Neural progenitor cell (in vitro differentiated cells): ENCODE results near the gene UBE2D2. TPM values are rescaled to one million over a fixed set of nuclear protein-coding genes. Genes with fewer than 3 reads are reported as not detected.
A peak's percentile ranks its signal among the peaks of the same experiment; 100 is the strongest.

Experiments
- DNase-seq: peaks from one replicate; pipeline ENCODE4 v3.0.0-alpha.2; 2016; ENCODE audit warnings: low spot score
- H2AFZ ChIP-seq: fragments of 200-600 bp; sonication (generic); replicated peaks from 2 replicates; pipeline ENCODE4 v1.6.1; 2016; ENCODE audit warnings: antibody characterized with exemption
- H3F3A ChIP-seq: fragments of 200-600 bp; sonication (generic); 2 replicates; pipeline ENCODE4 v1.6.1; 2016; ENCODE audit warnings: antibody characterized with exemption, low read depth
- H3K27ac ChIP-seq: fragments of 200-600 bp; sonication (generic); 2 replicates; pipeline ENCODE4 v1.5.1; 2016; ENCODE audit warnings: mild to moderate bottlenecking
- H3K27me3 ChIP-seq: fragments of 200-600 bp; sonication (generic); 2 replicates; pipeline ENCODE4 v1.6.1; 2016; ENCODE audit warnings: mild to moderate bottlenecking, moderate library complexity
- H3K36me3 ChIP-seq: fragments of 200-600 bp; sonication (generic); 2 replicates; pipeline ENCODE4 v1.5.1; 2016
- H3K4me1 ChIP-seq: fragments of 200-600 bp; sonication (generic); 2 replicates; pipeline ENCODE4 v1.6.1; 2016; ENCODE audit warnings: mixed run types
- H3K4me2 ChIP-seq: fragments of 200-600 bp; sonication (generic); 2 replicates; pipeline ENCODE4 v1.6.1; 2016
- H3K4me3 ChIP-seq: fragments of 200-600 bp; sonication (generic); 2 replicates; pipeline ENCODE4 v1.5.1; 2016
- H3K79me2 ChIP-seq: fragments of 200-600 bp; sonication (generic); 2 replicates; pipeline ENCODE4 v1.6.1; 2016; ENCODE audit warnings: low read depth
- H3K9ac ChIP-seq: fragments of 200-600 bp; sonication (generic); 2 replicates; pipeline ENCODE4 v1.6.1; 2016
- H3K9me3 ChIP-seq: fragments of 200-600 bp; sonication (generic); 2 replicates; pipeline ENCODE4 v1.5.1; 2016; ENCODE audit warnings: low read depth
- H4K20me1 ChIP-seq: fragments of 200-600 bp; sonication (generic); 2 replicates; pipeline ENCODE4 v1.6.1; 2016; ENCODE audit warnings: low read depth
- H3K27ac Mint-ChIP-seq: 3 replicates; pipeline ENCODE4 v1.8.0; 2021; ENCODE audit warnings: mixed read lengths
- H3K27me3 Mint-ChIP-seq: 2 replicates; pipeline ENCODE4 v1.8.0; 2022; ENCODE audit warnings: low read depth, mild to moderate bottlenecking, inconsistent platforms, moderate library complexity, mixed read lengths; ENCODE audit not compliant: insufficient read depth
- H3K36me3 Mint-ChIP-seq: 3 replicates; pipeline ENCODE4 v1.8.0; 2021; ENCODE audit warnings: mixed read lengths
- H3K4me1 Mint-ChIP-seq: 3 replicates; pipeline ENCODE4 v1.8.0; 2021; ENCODE audit warnings: mixed read lengths
- H3K4me3 Mint-ChIP-seq: 3 replicates; pipeline ENCODE4 v1.8.0; 2021; ENCODE audit warnings: mild to moderate bottlenecking, moderate library complexity, mixed read lengths
- H3K9me3 Mint-ChIP-seq: 3 replicates; pipeline ENCODE4 v1.8.0; 2020; ENCODE audit warnings: mixed read lengths
- EZH2 ChIP-seq: fragments of 200-600 bp; sonication (generic); IDR thresholded peaks from 2 replicates; pipeline ENCODE4 v1.6.1; 2017; ENCODE audit warnings: antibody characterized with exemption, mild to moderate bottlenecking, moderate library complexity
- EZH2phosphoT487 ChIP-seq: fragments of 200-600 bp; sonication (generic); IDR thresholded peaks from 2 replicates; pipeline ENCODE4 v1.6.1; 2017; ENCODE audit warnings: antibody characterized with exemption
- total RNA-seq: library from RNA; depleted of rRNA; stranded (reverse); fragments of >200 nt; gene quantifications from 2 replicates; pipeline ENCODE4 v1.2.3, GENCODE V29; 2015; ENCODE audit warnings: low replicate concordance
- TF ChIP-seq, protein P1 (sequence below): fragments of 200-600 bp; sonication (generic); IDR thresholded peaks from 2 replicates; pipeline ENCODE4 v1.5.1; 2017; ENCODE audit warnings: antibody characterized with exemption, mild to moderate bottlenecking

The UBE2D2 gene
- total RNA-seq, 1 donor from 2014 or later, result 141 TPM

DNA sequence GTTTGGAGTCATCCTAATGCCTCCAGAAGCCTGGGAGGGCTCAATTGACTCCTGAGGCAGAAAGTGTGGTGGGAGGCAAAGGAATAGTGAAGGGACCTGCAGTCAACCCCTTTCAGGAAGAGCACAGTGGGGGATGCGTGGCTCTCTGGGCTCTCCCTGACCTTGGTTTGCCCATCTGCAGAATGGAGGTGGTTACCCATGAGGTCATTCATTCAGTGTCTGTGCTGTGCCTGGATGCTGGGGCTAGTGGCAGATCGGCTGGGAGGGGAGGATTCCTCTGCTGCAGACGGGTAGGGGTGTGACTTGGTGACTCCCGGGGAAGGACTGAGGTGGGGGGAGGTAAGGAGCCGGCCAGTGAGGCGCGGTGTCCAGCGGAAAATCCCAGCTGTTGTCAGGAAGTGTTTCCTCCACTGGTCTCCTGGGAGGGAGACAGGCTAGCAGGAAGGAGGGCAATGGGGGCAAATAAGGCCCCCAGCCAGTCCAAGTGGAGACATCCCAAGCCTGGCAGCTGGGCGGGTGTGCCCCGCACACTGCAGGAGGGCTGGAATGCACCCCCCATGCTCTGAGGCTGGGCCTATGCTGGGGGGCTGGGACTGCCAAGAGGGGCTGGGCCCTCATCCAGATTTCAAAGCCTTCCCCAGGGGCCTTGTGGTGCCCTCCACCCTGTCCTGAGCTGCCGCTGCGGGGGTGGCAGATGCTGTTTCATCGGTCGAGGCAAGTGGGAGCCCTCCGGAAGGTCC, 98.0 kb downstream of the UBE2D2 start:
- Histone ChIP-seq H2AFZ (no peak overlapping the region), H3K4me1 (peaks cover 51% of the 10 kb centered on the region), H3K9ac (no peak overlapping the region), H3F3A (peaks cover 29% of the 10 kb centered on the region), H3K27me3 (no peaks in the 10 kb centered on the region), H3K4me3 (no peak overlapping the region), H3K27ac (peak overlapping the region; percentile 10), H3K79me2 (peaks cover 98% of the 10 kb centered on the region), H3K9me3 (no peaks in the 10 kb centered on the region), H3K36me3 (no peaks in the 10 kb centered on the region), H4K20me1 (peaks cover 41% of the 10 kb centered on the region), H3K4me2 (peak overlapping the region; percentile 45)
- H3K4me3 Mint-ChIP-seq, result peak overlapping the region; percentile 69
- TF ChIP-seq EZH2 (no peak), EZH2phosphoT487 (no peak)
- TF ChIP-seq, protein P1, sequence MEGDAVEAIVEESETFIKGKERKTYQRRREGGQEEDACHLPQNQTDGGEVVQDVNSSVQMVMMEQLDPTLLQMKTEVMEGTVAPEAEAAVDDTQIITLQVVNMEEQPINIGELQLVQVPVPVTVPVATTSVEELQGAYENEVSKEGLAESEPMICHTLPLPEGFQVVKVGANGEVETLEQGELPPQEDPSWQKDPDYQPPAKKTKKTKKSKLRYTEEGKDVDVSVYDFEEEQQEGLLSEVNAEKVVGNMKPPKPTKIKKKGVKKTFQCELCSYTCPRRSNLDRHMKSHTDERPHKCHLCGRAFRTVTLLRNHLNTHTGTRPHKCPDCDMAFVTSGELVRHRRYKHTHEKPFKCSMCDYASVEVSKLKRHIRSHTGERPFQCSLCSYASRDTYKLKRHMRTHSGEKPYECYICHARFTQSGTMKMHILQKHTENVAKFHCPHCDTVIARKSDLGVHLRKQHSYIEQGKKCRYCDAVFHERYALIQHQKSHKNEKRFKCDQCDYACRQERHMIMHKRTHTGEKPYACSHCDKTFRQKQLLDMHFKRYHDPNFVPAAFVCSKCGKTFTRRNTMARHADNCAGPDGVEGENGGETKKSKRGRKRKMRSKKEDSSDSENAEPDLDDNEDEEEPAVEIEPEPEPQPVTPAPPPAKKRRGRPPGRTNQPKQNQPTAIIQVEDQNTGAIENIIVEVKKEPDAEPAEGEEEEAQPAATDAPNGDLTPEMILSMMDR, result no peak
- H3K27ac Mint-ChIP-seq, result peak overlapping the region; percentile 89
- H3K9me3 Mint-ChIP-seq, result no peaks in the 10 kb centered on the region
- DNase-seq, result peak; percentile 55
- peaks cover 68% of the 10 kb centered on the region for H3K4me1 Mint-ChIP-seq
- no peaks in the 10 kb centered on the region for H3K36me3 Mint-ChIP-seq
- H3K27me3 Mint-ChIP-seq, result no peaks in the 10 kb centered on the region

DNA sequence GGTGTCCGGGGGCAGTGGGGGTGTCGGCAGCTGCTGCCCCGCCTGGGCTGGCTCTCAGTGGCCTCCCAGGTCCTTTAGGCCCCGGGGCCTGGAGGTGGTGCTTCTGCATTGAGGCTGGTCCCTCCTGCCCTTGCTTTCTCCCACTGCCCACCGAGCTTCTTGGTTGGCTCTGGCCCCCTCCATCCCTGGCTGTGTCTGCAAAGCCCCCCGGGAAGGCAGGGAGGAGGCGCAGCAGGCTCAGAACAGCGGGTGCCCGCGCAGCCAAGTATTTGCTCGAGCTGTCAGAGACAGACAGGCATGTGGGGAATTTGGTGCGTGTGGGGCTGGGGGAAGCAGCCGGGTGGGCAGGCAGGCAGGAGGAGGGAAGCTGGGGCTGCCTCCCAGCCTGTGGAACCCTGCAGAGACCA, 98.6 kb downstream of the UBE2D2 start:
- no peaks in the 10 kb centered on the region for H3K36me3 Mint-ChIP-seq
- Histone ChIP-seq H2AFZ (no peak overlapping the region), H3K4me1 (peaks cover 45% of the 10 kb centered on the region), H3K4me3 (no peak overlapping the region), H3F3A (peaks cover 23% of the 10 kb centered on the region), H3K4me2 (peak overlapping the region; percentile 45), H3K27me3 (no peaks in the 10 kb centered on the region), H3K9ac (no peak overlapping the region), H3K9me3 (no peaks in the 10 kb centered on the region), H4K20me1 (peaks cover 40% of the 10 kb centered on the region), H3K36me3 (no peaks in the 10 kb centered on the region), H3K27ac (peak overlapping the region; percentile 10), H3K79me2 (peaks cover 98% of the 10 kb centered on the region)
- peak overlapping the region; percentile 68 for H3K4me3 Mint-ChIP-seq
- no peaks in the 10 kb centered on the region for H3K27me3 Mint-ChIP-seq
- peaks cover 62% of the 10 kb centered on the region for H3K4me1 Mint-ChIP-seq
- H3K27ac Mint-ChIP-seq, result no peak overlapping the region
- TF ChIP-seq, protein P1, result no peak
- TF ChIP-seq EZH2phosphoT487 (no peak), EZH2 (no peak)
- no peaks in the 10 kb centered on the region for H3K9me3 Mint-ChIP-seq
- peak; percentile 73 for DNase-seq

DNA sequence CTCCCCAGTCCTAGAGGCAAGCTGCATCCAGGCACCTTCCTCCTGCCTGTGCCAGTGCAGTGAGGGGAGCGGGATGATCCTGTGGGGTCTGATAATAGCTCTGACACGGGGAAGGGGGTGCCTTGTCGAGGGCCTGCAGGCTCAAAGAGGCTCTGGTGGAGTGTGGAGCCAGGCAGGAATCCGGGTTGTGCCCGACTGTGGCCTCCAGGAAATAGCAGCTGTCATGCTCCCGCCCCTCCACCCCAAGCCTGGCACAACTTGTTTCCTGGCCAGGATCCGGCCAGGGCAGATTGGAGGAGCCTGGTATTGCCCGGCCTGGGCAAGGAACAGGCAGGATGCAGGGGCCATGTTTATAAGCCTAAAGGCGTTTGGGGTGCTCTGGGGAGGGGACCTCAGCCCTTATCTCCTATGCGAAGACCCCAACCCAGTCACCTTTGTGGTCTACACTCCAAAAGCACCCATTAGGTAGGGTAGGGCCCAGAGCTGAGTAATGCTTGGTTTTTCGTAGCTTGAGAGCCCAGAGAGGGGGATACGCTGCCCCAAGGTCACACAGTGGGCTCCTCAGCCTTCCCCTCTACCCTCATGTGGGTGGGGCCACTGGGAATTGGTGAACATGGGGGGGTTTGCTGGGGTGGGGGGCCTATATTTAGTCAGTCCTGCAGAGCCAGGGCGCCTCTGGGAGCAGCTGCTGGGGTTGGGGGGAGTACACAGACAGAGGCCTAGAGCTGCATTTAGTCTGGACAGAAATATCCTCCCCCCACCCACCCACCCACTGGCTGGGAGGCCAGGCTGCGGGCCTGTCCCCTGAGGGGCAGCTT, 99.2 kb downstream of the UBE2D2 start:
- H3K4me3 ChIP-seq, result no peak overlapping the region
- no peak overlapping the region for H2AFZ ChIP-seq
- no peak overlapping the region for H3K9ac ChIP-seq
- no peaks in the 10 kb centered on the region for H3K36me3 Mint-ChIP-seq
- no peaks in the 10 kb centered on the region for H3K36me3 ChIP-seq
- H3K79me2 ChIP-seq, result peaks cover 100% of the 10 kb centered on the region
- H3K4me3 Mint-ChIP-seq, result peak overlapping the region; percentile 68
- H3K9me3 Mint-ChIP-seq, result no peaks in the 10 kb centered on the region
- H3F3A ChIP-seq, result peaks cover 19% of the 10 kb centered on the region
- H3K27me3 Mint-ChIP-seq, result no peaks in the 10 kb centered on the region
- peaks cover 38% of the 10 kb centered on the region for H3K4me1 ChIP-seq
- no peak overlapping the region for H3K27ac Mint-ChIP-seq
- H3K4me2 ChIP-seq, result peak overlapping the region; percentile 45
- peak overlapping the region; percentile 10 for H3K27ac ChIP-seq
- H3K9me3 ChIP-seq, result no peaks in the 10 kb centered on the region
- peaks cover 56% of the 10 kb centered on the region for H3K4me1 Mint-ChIP-seq
- H4K20me1 ChIP-seq, result peaks cover 43% of the 10 kb centered on the region
- TF ChIP-seq, protein P1, result no peak
- TF ChIP-seq EZH2phosphoT487, result no peak
- TF ChIP-seq EZH2, result no peak
- no peak for DNase-seq
- H3K27me3 ChIP-seq, result no peaks in the 10 kb centered on the region
